ENCODE measurements around the gene KCNIP3. TPM values are rescaled to one million over a fixed set of nuclear protein-coding genes. Genes with fewer than 3 reads are reported as not detected.

Gene KCNIP3
- total RNA-seq, 1 experiment from 2014 or later, result 19.1 TPM

GRCh38 chr2:95297639-95298395 lies 670 bp downstream of the KCNIP3 start:
- Histone ChIP-seq H3K9me3 (ENCODE audit: low read length) (no peaks in the 10 kb centered on the region), H3K27ac (ENCODE audit: low read length) (no peak overlapping the region), H3K9me2 (replicated peaks; ENCODE audit: low read length) (no peaks in the 10 kb centered on the region), H2AFZ (ENCODE audit: low read length) (no peak overlapping the region), H3K4me1 (ENCODE audit: insufficient read depth, low read length) (peaks cover 23% of the 10 kb centered on the region), H3K4me2 (ENCODE audit: low read length) (peak overlapping the region; percentile 78), H3K79me2 (ENCODE audit: low read length) (no peaks in the 10 kb centered on the region), H3F3A (ENCODE audit: low read length, unreplicated experiment) (no peaks in the 10 kb centered on the region), H3K4me3 (ENCODE audit: low read length) (peak overlapping the region; percentile 54), H4K20me1 (ENCODE audit: low read length) (no peaks in the 10 kb centered on the region), H3K9ac (ENCODE audit: low read length) (no peak overlapping the region), H3K36me3 (ENCODE audit: low read depth, low read length) (no peaks in the 10 kb centered on the region), H3K27me3 (ENCODE audit: low read length) (no peaks in the 10 kb centered on the region)
- DNase-seq (no peak), ATAC-seq (no peak)
- POLR2A ChIA-PET (ENCODE audit: unreplicated experiment), result interaction anchor here (0.6 kb wide), 1 partner anchor 23 kb away, joined by 3 read pairs; the partner anchor contains the start of gene PROM2
- intact Hi-C loops (cut with micrococcal nuclease), result no loop called here
- no TSS peak for BruUV-seq (replicated peaks)
- no peak for TF ChIP-seq CTCF (conservative IDR thresholded peaks at IDR 0.05; ENCODE audit: low read depth, low read length)
- no peak for TF ChIP-seq EZH2 (IDR thresholded peaks at IDR 0.05; ENCODE audit: low read length, unreplicated experiment)
- no peak for TF ChIP-seq EZH2phosphoT487 (IDR thresholded peaks at IDR 0.05; ENCODE audit: borderline replicate concordance, low read length)
- CTCF ChIA-PET, result no interaction called here

DNA sequence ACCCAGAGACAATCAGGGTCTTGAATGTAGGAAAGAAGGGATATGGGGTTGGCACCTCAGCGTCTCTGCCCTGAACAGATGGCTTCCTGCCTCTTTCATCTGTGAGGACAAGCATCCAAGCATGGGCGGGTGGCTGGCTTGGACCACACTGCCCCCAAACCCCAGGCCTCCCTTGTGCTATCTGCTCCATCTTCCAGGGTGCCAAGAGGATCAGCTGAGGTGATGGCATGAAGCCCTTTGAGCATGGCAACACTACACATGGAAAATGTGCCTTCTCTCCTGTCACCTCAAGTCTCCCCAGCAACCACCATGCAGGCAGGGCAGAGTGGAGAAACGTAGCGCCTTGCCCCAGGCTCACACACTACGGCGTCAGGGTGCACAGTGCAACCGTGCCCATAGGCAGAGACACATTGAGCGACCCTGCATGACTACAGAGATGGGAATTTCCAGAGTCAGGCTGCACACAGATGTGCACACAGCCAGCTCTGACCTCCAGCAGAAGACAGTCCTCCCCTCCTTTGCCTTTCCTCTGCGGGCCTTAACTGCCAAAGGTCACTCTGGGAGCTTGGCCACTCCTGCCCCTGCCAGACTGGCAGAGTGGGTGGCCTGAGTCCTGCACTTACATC lies 1.5 kb downstream of the KCNIP3 start:
- no peak overlapping the region for H3K9ac ChIP-seq (ENCODE audit: low read length)
- no peaks in the 10 kb centered on the region for H3K36me3 ChIP-seq (ENCODE audit: low read depth, low read length)
- no peak overlapping the region for H3K27ac ChIP-seq (ENCODE audit: low read length)
- no peaks in the 10 kb centered on the region for H3K27me3 ChIP-seq (ENCODE audit: low read length)
- no TSS peak for BruUV-seq (replicated peaks)
- H2AFZ ChIP-seq (ENCODE audit: low read length), result no peak overlapping the region
- POLR2A ChIA-PET (ENCODE audit: unreplicated experiment), result interaction anchor here (0.6 kb wide), 1 partner anchor 24 kb away, joined by 3 read pairs; the partner anchor contains the start of gene PROM2
- no peaks in the 10 kb centered on the region for H3K9me2 ChIP-seq (replicated peaks; ENCODE audit: low read length)
- no peaks in the 10 kb centered on the region for H3K79me2 ChIP-seq (ENCODE audit: low read length)
- intact Hi-C loops (cut with micrococcal nuclease), result no loop called here
- H3K4me3 ChIP-seq (ENCODE audit: low read length), result no peak overlapping the region
- CTCF ChIA-PET, result no interaction called here
- H3K4me2 ChIP-seq (ENCODE audit: low read length), result no peak overlapping the region
- H3K9me3 ChIP-seq (ENCODE audit: low read length), result no peaks in the 10 kb centered on the region
- H3K4me1 ChIP-seq (ENCODE audit: insufficient read depth, low read length), result peaks cover 16% of the 10 kb centered on the region
- no peaks in the 10 kb centered on the region for H3F3A ChIP-seq (ENCODE audit: low read length, unreplicated experiment)
- no peaks in the 10 kb centered on the region for H4K20me1 ChIP-seq (ENCODE audit: low read length)
- TF ChIP-seq EZH2 (IDR thresholded peaks at IDR 0.05; ENCODE audit: low read length, unreplicated experiment), result no peak
- DNase-seq (no peak), ATAC-seq (no peak)

DNA sequence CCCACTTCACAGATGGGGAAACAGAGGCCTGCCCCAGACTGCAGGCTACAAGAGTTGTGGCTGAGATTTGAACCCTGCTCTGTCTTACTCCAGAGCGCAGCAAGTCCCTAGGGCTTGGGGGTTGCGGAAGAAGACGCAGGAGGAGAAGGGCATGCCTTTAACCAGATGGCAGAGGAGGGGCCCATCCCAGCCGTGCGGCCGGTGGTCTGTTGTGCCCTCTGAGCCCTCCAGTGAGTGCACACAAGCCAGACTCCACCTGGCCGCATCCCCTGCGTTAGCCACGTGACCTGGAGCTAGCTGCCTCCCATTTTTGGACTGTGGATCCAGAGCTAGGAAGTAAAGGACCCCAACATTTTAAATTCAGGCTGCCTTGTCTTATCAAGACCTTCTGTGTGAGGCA lies 2.8 kb downstream of the KCNIP3 start:
- no TSS peak for BruUV-seq (replicated peaks)
- POLR2A ChIA-PET (ENCODE audit: unreplicated experiment), result no interaction called here
- no peak for TF ChIP-seq EZH2 (IDR thresholded peaks at IDR 0.05; ENCODE audit: low read length, unreplicated experiment)
- no peak for TF ChIP-seq EZH2phosphoT487 (IDR thresholded peaks at IDR 0.05; ENCODE audit: borderline replicate concordance, low read length)
- no peak for TF ChIP-seq CTCF (conservative IDR thresholded peaks at IDR 0.05; ENCODE audit: low read depth, low read length)
- no peak overlapping the region for H3K4me3 ChIP-seq (ENCODE audit: low read length)
- no peaks in the 10 kb centered on the region for H3K9me3 ChIP-seq (ENCODE audit: low read length)
- no peaks in the 10 kb centered on the region for H4K20me1 ChIP-seq (ENCODE audit: low read length)
- H3K9me2 ChIP-seq (replicated peaks; ENCODE audit: low read length), result no peaks in the 10 kb centered on the region
- CTCF ChIA-PET, result no interaction called here
- H3K27ac ChIP-seq (ENCODE audit: low read length), result no peak overlapping the region
- no peak overlapping the region for H3K4me2 ChIP-seq (ENCODE audit: low read length)
- H3K4me1 ChIP-seq (ENCODE audit: insufficient read depth, low read length), result peaks cover 17% of the 10 kb centered on the region
- no peak for ATAC-seq
- H3K36me3 ChIP-seq (ENCODE audit: low read depth, low read length), result no peaks in the 10 kb centered on the region
- H3K79me2 ChIP-seq (ENCODE audit: low read length), result no peaks in the 10 kb centered on the region
- H3K27me3 ChIP-seq (ENCODE audit: low read length), result no peaks in the 10 kb centered on the region
- no peak overlapping the region for H3K9ac ChIP-seq (ENCODE audit: low read length)
- H3F3A ChIP-seq (ENCODE audit: low read length, unreplicated experiment), result no peaks in the 10 kb centered on the region
- no peak overlapping the region for H2AFZ ChIP-seq (ENCODE audit: low read length)
- DNase-seq, result no peak
- intact Hi-C loops (cut with micrococcal nuclease), result no loop called here
